Spleen (tissue), 11 donors: ENCODE measurements around the gene DCD. TPM values are rescaled to one million over a fixed set of nuclear protein-coding genes. Genes with fewer than 3 reads are reported as not detected.

Source experiments
- DNase-seq: peaks from one replicate; pipeline ENCODE4 v3.0.0-alpha.2; 2020
- H3K27ac ChIP-seq, 8 donors: fragments of 200-600 bp; sonication (generic) in 7 of 8; 1 replicate in 4 of 8; 2 replicates in 4 of 8; pipeline versions ENCODE4 v1.5.0 to v1.8.0; 2016 to 2021; ENCODE audit warnings: inconsistent platforms in 4 of 8, mild to moderate bottlenecking in 4 of 8, moderate library complexity in 1 of 8
- H3K27me3 ChIP-seq, 7 donors: fragments of 200-600 bp; sonication (generic) in 6 of 7; replicated peaks in 1 of 7; 1 replicate in 4 of 7; 2 replicates in 3 of 7; pipeline versions ENCODE4 v1.5.0 to v1.8.0; 2016 to 2021; ENCODE audit warnings: inconsistent platforms in 3 of 7, mild to moderate bottlenecking in 1 of 7
- H3K36me3 ChIP-seq, 6 donors: fragments of 200-600 bp; sonication (generic) in 5 of 6; 1 replicate in 4 of 6; 2 replicates in 2 of 6; pipeline versions ENCODE4 v1.5.0 to v1.8.0; 2016 to 2021; ENCODE audit warnings: inconsistent platforms in 2 of 6
- H3K4me1 ChIP-seq, 6 donors: fragments of 200-600 bp; sonication (generic) in 5 of 6; 1 replicate in 3 of 6; 2 replicates in 3 of 6; pipeline versions ENCODE4 v1.5.0 to v1.8.0; 2016 to 2021; ENCODE audit warnings: inconsistent platforms in 3 of 6
- H3K4me3 ChIP-seq, 8 donors: fragments of 200-600 bp; sonication (generic) in 7 of 8; 1 replicate in 4 of 8; 2 replicates in 4 of 8; pipeline versions ENCODE4 v1.5.0 to v1.8.0; 2016 to 2021; ENCODE audit warnings: inconsistent platforms in 4 of 8, mild to moderate bottlenecking in 4 of 8, moderate library complexity in 2 of 8
- H3K9me3 ChIP-seq, 8 donors: fragments of 200-600 bp; sonication (generic) in 7 of 8; 1 replicate in 4 of 8; 2 replicates in 4 of 8; pipeline versions ENCODE4 v1.5.0 to v1.8.0; 2016 to 2021; ENCODE audit warnings: inconsistent platforms in 4 of 8
- CTCF ChIP-seq, 11 experiments: fragments of 200-600 bp in 7 of 11; fragments of 450-650 bp in 4 of 11; sonication (generic) in 4 of 11; IDR thresholded peaks in 8 of 11; conservative IDR thresholded peaks in 3 of 11; 1 replicate in 7 of 11; 2 replicates in 4 of 11; pipeline versions ENCODE4 v1.4.0 to v1.8.0; 2016 to 2021; ENCODE audit warnings: antibody characterized with exemption in 11 of 11, inconsistent platforms in 4 of 11, mild to moderate bottlenecking in 1 of 11
- POLR2A ChIP-seq, 3 donors: fragments of 450-650 bp; IDR thresholded peaks; one replicate each; pipeline ENCODE4 v1.5.1; 2017; ENCODE audit warnings: antibody characterized with exemption in 3 of 3, mild to moderate bottlenecking in 1 of 3
- POLR2AphosphoS5 ChIP-seq, 3 donors: sonication (generic); formaldehyde crosslinking; IDR thresholded peaks; one replicate each; pipeline ENCODE4 v1.5.1; 2017; ENCODE audit warnings: antibody characterized with exemption in 3 of 3
- WGBS, 5 donors: extraction: QIAGEN DNeasy Blood & Tissue Kit in 3 of 5; methylation state at CpG; one replicate each; pipeline versions ENCODE4 v1.1.5 to v1.1.7; 2013 to 2018; 5-methylcytosine and 5-hydroxymethylcytosine counted together
- intact Hi-C: fragments of 100-400 bp; cut with DNase I; formaldehyde crosslinking; loops from one replicate; pipeline ENCODE4 v1.15.0; 2023; ENCODE audit warnings: low total_unique reads
- polyA plus RNA-seq, 3 donors: library from polyadenylated mRNA; stranded (reverse); fragments of 200-250 nt; gene quantifications; one replicate each; pipeline ENCODE4 v1.2.1, GENCODE V29; 2013
- total RNA-seq, 7 donors: library from RNA; depleted of rRNA in 3 of 7; stranded (reverse); fragments of >200 nt in 3 of 7; fragmentation: NEBNext Ultra II Directional in 4 of 7; extraction: Animal tissue kit (Norgen Biotek cat#: 25700) in 4 of 7; gene quantifications; one replicate each; pipeline versions ENCODE4 v1.1.0 to v1.2.1, GENCODE V29; 2016 to 2021
- donor health status: healthy with polysubstance abuse.
- donor health status: DM: no; HTN: no; CAD: no; lungs with moderate emphysema.
- donor health status: DM: no; HTN: no; CAD: no.
- donor health status: Bipolar disorder and iron deficiency.
- donor health status: healthy.
- donor health status: DM: no; HTN: no; CAD: no.
- donor health status: DM: yes; HTN: yes; CAD: no.

Gene DCD
- total and polyA plus RNA-seq, 10 donors, result not detected

- WGBS, 5 donors, result 24 to 47% (median 28%) methylated on average over 2 of the region's 2 CpGs
- DNase-seq, result no peak
- H3K36me3 ChIP-seq, result no peaks in the 10 kb centered on the region
- H3K27ac ChIP-seq, result no peak overlapping the region
- no peak overlapping the region for H3K4me3 ChIP-seq
- TF ChIP-seq CTCF (IDR thresholded peaks at IDR 0.05 in 8 of 11, conservative IDR thresholded peaks at IDR 0.05 in 3 of 11) (no peak), POLR2A (IDR thresholded peaks at IDR 0.05) (no peak), POLR2AphosphoS5 (IDR thresholded peaks at IDR 0.05) (no peak)
- intact Hi-C loops, result no loop called here
- H3K27me3 ChIP-seq, result peaks cover 0 to 33% (median 0%) of the 10 kb centered on the region in 7 donors
- no peaks in the 10 kb centered on the region for H3K9me3 ChIP-seq
- no peaks in the 10 kb centered on the region for H3K4me1 ChIP-seq
These were observed 6.8 kb upstream of the DCD start for GRCh38 chr12:54654926-54655325.

- 61 to 73% (median 67%) methylated on average over 9 of the region's 9 CpGs for WGBS, 5 donors
These were observed 4.9 kb upstream of the DCD start for GRCh38 chr12:54653025-54653424.

GRCh38 chr12:54650889-54651288 is 2.7 kb upstream of the DCD start:
- Histone ChIP-seq H3K4me3 (no peak overlapping the region), H3K4me1 (no peaks in the 10 kb centered on the region), H3K27me3 (peaks cover 0 to 32% (median 0%) of the 10 kb centered on the region in 7 donors), H3K9me3 (no peaks in the 10 kb centered on the region), H3K36me3 (no peaks in the 10 kb centered on the region), H3K27ac (no peak overlapping the region)
- no peak for DNase-seq
- TF ChIP-seq POLR2A (IDR thresholded peaks at IDR 0.05) (no peak), CTCF (IDR thresholded peaks at IDR 0.05 in 8 of 11, conservative IDR thresholded peaks at IDR 0.05 in 3 of 11) (no peak), POLR2AphosphoS5 (IDR thresholded peaks at IDR 0.05) (no peak)
- intact Hi-C loops, result no loop called here
- 75 to 89% (median 87%) methylated on average over 5 of the region's 5 CpGs for WGBS, 5 donors

More at GRCh38 chr12:54653025-54653424, 4.9 kb upstream of the DCD start:
- no peak overlapping the region for H3K27ac ChIP-seq
- no peaks in the 10 kb centered on the region for H3K36me3 ChIP-seq
- DNase-seq, result no peak
- TF ChIP-seq POLR2AphosphoS5 (IDR thresholded peaks at IDR 0.05), result no peak
- no peak for TF ChIP-seq POLR2A (IDR thresholded peaks at IDR 0.05)
- no peak for TF ChIP-seq CTCF (IDR thresholded peaks at IDR 0.05 in 8 of 11, conservative IDR thresholded peaks at IDR 0.05 in 3 of 11)
- intact Hi-C loops, result no loop called here
- H3K9me3 ChIP-seq, result no peaks in the 10 kb centered on the region
- no peaks in the 10 kb centered on the region for H3K4me1 ChIP-seq
- no peak overlapping the region for H3K4me3 ChIP-seq
- H3K27me3 ChIP-seq, result peaks cover 0 to 27% (median 0%) of the 10 kb centered on the region in 7 donors

GRCh38 chr12:54650409-54650808 is 2.2 kb upstream of the DCD start:
- Histone ChIP-seq H3K4me3 (no peak overlapping the region), H3K27me3 (peaks cover 0 to 37% (median 0%) of the 10 kb centered on the region in 7 donors), H3K4me1 (no peaks in the 10 kb centered on the region), H3K9me3 (no peaks in the 10 kb centered on the region), H3K27ac (no peak overlapping the region), H3K36me3 (no peaks in the 10 kb centered on the region)
- intact Hi-C loops, result no loop called here
- WGBS, 5 donors, result 64 to 75% (median 65%) methylated on average over 4 of the region's 4 CpGs
- DNase-seq, result no peak
- no peak for TF ChIP-seq CTCF (IDR thresholded peaks at IDR 0.05 in 8 of 11, conservative IDR thresholded peaks at IDR 0.05 in 3 of 11)
- no peak for TF ChIP-seq POLR2A (IDR thresholded peaks at IDR 0.05)
- no peak for TF ChIP-seq POLR2AphosphoS5 (IDR thresholded peaks at IDR 0.05)
